GM19463 (cell line): ENCODE data around the gene PNN.

Experiments
- ATAC-seq: cut with Tn5 transposase; IDR thresholded peaks from one replicate; pipeline ENCODE4 v1.9.1; 2021; ENCODE audit warnings: mild to moderate bottlenecking, moderate library complexity; ENCODE audit not compliant: unreplicated experiment

PNN gene

DNA sequence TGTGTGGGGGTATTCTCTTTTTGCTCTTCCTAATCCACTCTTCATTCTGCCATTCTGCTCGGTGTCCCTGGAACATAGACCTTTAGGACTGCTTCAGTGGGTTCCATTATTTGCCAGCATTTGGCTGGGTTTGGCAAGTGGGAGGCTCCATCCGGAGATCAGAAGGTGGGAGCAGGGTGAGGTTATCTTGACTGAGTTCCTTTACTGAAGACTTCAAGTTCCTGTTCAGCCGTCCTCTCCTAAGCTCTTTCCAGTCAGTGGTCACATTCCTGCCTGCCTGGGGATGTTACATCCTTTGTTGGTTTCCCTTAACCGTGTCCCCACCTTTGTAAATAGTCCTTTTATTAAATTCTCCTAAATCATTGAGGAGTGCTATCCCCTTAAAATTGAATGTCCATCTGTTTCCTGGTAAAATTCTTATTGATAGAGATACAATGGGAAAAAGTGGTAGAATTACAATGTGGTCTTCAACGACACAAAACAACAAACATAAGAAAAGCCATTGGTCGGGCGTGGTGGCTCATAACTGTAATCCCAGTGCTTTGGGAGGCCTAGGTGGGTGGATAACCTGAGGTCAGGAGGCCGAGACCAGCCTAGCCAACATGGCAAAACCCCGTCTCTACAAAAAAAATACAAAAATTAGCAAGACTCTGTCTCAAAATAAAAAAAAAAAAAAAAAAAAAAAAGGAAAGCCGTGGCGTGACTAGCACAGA, 53.6 kb downstream of the PNN start:
- no peak for ATAC-seq

DNA sequence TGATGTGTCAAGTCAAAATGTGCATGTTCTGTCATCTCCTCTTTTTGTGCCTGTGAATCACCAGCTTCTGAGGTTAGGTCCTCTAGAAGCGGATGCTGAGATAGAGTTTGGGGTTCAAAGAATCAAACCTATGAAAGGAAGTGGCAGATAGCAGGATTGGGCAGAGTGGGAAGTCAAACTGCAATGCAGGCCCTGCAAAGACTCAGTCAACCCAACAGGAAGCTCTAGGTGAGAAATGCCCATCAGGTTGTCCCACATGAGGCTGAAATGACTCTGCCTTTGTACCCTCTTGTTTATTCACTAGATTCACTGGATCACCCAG, 54.1 kb downstream of the PNN start:
- ATAC-seq = no peak

DNA sequence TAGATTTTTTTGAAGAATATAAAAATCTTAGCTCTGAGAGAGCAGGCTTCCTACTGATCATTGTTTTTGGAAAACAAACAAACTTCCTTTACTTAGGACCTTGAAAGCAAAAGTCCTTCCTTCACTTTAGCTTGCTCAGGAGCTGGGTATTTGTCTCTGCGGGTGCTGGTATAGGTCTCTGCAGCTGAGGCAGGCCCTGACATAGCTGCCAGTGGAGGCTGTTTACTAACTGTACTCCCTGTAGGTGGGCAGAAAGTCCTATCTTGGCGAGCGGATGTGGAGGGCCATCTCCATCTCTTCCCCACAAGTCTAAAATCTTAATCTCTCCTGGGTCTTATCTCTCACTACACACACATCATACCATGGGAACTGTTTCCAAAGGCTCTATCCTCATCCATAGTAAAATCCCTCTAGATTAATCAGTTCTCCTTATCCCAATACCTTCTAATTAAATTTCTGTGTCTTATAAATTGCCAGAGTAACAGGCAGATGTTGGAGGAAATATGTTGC, 54.6 kb downstream of the PNN start:
- ATAC-seq = no peak

DNA sequence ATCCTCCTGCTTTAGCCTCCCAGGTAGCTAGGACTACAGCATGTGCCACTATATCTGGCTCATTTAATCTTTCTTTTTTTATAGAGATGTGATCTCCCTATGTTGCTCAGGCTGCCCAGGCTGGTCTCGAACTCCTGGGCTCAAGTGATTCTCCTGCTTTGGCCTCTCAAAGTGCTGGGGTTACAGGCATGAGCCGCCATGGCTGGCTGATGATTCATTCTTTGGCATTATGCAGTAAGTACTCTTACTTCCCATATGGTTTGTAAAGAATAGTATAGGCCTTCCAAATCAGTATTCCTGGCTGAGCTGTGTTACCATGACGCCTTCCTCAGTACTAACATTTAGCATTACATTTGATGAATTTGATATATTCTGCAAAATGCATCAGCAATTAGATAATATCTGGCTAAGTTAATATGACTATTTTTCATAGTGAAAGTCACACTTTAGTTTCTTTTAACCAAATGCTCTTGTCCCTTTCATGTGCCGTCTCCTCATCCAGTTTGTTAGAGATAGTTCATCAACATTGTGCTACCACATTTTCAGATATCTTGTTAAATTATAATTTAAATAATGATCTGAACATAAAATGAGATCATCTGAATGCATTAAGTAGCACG, 55.5 kb downstream of the PNN start:
- no peak for ATAC-seq

DNA sequence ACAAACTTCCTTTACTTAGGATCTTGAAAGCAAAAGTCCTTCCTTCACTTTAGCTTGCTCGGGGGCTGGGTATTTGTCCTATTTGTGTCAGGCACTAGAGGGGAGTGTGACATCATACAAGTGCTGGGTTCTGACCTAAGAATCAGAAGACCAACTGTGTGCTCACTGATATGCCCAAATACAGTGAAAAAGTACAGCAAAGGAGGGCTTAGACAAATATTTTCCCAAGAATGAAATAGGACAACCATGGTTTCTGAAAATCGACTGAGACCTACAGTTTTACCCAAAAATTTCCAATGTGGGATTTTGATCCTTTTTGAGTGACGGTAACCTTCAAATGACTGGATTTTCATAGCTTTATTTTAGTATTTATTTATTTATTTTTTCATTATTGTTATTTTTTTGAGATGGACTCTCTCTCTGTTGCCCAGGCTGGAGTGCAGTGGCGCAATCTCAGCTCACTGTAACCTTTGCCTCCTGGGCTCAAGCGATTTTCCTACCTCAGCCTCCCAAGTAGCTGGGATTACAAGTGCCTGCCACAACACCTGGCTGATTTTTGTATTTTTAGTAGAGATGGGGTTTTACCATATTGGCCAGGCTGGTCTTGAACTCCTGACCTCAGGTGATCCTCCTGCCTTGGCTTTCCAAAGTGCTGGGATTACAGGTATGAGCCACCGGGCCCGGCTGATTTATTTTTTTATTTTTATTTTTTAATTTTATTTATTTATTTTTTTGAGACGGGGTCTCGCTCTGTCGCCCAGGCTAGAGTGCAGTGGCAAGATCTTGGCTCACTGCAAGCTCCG, 56.9 kb downstream of the PNN start:
- ATAC-seq = peak; percentile 77
